RWPE1 (cell line): ENCODE data around the gene ERV3-1.
"Not testable (repeated sequence)": the region's sequence is repeated elsewhere in the genome, so short reads cannot be mapped to it uniquely, and the experiment has no call there.

Source experiments
- CTCF ChIA-PET: fragments of 350-600 bp; sonication (Branson Sonifier 250); formaldehyde crosslinking; extraction: SDS; loops from one replicate; lab custom pipeline; 2021; lab: Yijun Ruan, JAX
- POLR2A ChIA-PET: fragments of 400-600 bp; formaldehyde crosslinking; extraction: SDS; loops from one replicate; lab custom pipeline; 2020; ENCODE audit warnings: antibody characterized with exemption; ENCODE audit not compliant: low non-redundant PET; lab: Yijun Ruan, JAX
- DNase-seq: peaks from one replicate; pipeline ENCODE4 v3.0.0; 2012; ENCODE audit warnings: low spot score
- H3K27ac ChIP-seq: fragments of 450-650 bp; 2 replicates; pipeline ENCODE4 v1.5.1; 2017
- TF ChIP-seq, protein P1 (sequence below): fragments of 450-650 bp; conservative IDR thresholded peaks from 2 replicates; pipeline ENCODE4 v1.5.1; 2017; ENCODE audit warnings: low read depth, mild to moderate bottlenecking

The ERV3-1 gene

DNA sequence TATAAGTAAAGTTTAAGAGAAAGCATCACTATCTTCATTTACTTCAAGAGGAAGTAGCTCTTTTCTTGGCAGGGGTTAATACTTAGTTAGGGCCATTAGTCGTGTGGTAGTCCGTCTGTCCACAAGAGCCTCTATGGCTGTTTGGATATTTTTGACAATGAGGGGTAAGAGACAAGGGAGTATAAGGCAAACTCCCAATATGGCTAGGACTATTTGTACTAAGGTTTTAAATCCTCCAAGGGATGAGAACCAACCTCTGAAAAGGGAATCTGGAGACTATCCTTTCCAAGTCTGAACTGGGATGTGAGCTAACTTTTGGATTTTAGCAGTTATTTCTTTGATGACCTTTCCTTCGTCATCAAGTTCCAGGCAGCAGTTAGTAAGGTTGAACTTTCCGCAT is 15.6 kb downstream of the ERV3-1 start, which contains the start of gene ZNF117:
Gene ZNF117, minus strand, starts transcription at position 101 of the 400 bp plus-strand sequence.
- no peak for DNase-seq
- TF ChIP-seq, protein P1, sequence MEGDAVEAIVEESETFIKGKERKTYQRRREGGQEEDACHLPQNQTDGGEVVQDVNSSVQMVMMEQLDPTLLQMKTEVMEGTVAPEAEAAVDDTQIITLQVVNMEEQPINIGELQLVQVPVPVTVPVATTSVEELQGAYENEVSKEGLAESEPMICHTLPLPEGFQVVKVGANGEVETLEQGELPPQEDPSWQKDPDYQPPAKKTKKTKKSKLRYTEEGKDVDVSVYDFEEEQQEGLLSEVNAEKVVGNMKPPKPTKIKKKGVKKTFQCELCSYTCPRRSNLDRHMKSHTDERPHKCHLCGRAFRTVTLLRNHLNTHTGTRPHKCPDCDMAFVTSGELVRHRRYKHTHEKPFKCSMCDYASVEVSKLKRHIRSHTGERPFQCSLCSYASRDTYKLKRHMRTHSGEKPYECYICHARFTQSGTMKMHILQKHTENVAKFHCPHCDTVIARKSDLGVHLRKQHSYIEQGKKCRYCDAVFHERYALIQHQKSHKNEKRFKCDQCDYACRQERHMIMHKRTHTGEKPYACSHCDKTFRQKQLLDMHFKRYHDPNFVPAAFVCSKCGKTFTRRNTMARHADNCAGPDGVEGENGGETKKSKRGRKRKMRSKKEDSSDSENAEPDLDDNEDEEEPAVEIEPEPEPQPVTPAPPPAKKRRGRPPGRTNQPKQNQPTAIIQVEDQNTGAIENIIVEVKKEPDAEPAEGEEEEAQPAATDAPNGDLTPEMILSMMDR = no peak
- no peak within 1 kb of the TSS for H3K27ac ChIP-seq
- POLR2A ChIA-PET = no interaction called here
- CTCF ChIA-PET = no interaction called here

DNA sequence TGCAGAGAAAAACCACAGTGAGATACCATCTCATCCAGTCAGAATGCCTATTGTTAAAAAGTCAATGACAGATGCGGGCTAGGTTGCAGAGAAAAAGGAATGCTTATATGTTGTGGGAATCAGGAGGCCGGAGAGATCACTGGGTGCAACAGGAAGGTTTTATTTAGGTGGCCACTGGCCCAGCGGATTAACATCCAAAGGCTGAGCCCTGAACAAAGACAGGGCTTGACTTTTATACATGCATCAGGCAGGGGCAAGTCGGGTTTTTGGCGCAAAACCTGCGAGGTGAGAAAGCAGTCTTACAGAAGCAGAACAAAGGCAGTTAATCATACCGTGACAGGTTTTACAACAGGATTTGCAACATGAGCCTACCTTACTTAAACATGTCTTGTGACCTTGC is 16.3 kb downstream of the ERV3-1 start:
- TF ChIP-seq, protein P1 = no peak
- no peak for DNase-seq
- ChIA-PET POLR2A (no interaction called here), CTCF (no interaction called here)
- no peak overlapping the region for H3K27ac ChIP-seq

DNA sequence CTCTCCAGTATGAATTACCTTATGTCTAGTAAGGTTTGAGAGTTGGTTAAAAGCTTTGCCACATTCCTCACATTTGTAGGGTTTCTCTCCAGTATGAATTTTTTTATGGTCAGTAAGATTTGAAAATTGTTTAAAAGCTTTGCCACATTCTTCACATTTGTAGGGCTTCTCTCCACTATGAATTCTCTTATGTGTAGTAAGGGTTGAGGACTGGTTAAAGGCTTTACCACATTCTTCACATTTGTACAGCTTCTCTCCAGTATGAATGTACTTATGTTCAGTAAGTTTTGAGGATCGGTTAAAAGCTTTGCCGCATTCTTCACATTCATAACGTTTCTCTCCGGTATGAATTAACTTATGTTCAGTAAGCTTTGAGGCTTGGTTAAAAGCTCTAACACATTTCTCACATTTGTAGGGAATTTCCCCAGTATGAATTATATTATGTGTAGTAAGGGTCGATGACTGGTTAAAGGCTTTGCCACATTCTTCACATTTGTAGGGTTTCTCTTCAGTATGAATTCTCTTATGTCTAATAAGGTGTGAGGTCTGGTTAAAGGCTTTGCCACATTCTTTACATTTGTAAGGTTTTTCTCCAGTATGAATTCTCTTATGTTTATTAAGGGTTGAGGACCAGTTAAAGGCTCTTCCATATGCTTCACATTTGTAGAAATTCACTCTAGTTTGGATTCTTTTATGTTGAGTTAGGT is 27.8 kb downstream of the ERV3-1 start:
- TF ChIP-seq, protein P1 = no peak
- ChIA-PET POLR2A (no interaction called here), CTCF (interaction anchor here (0.6 kb wide), 1 partner anchor 226 kb away, joined by 3 read pairs; no protein-coding TSS in a partner anchor)
- DNase-seq = no peak
- H3K27ac ChIP-seq = no peak overlapping the region

DNA sequence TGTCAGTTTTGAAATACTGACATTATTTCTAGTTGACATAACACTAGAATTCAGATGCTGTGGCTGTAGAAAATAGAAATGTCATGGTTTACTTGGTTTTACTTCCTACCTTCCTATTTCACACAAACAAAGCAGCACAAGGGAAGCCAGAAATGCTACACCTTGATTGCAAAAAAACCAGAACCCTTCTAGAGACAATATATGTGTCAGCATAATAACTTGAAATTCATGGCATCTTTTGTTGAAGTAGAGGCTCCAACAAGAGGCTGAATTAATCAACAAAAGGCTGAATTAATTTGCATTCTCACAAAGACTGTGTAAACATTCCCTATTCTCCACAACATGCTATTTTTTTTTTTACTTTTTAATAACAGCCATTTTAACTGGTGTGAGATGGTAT is 40.9 kb downstream of the ERV3-1 start:
- no peak for DNase-seq
- H3K27ac ChIP-seq = no peak overlapping the region
- ChIA-PET CTCF (no interaction called here), POLR2A (no interaction called here)
- TF ChIP-seq, protein P1 = no peak

DNA sequence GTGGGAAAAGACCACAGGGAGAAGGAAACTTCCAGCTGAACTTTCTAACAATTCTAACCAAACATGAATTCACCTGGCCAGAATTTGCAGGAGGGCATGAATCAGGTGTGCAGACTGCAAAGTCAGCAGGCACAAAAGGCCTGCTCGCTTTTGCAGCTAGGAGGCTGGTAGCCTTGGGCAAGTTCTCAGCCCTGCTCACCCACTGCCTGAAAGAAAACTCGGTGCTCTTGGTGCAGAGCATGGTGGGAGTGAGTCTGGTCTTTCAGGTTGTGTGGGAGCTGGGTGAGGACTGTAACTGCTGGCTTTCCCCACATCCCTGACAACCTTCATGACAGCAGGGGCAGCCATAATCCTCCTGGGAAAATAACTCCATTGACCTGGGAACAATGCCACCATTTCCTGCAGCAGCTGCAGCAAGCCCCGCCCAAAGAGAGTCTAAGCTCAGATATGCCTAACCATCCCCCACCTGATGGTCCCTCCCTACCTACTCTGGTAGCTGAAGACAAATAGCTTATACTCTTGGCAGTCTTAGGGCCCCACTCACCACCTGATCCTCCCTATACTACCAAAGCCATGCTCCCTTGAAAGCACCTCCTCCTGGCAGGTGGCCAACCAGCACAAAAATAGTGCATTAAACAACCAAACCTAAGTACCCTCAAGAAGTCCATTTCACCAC is 47.3 kb downstream of the ERV3-1 start:
- TF ChIP-seq, protein P1 = no peak
- H3K27ac ChIP-seq = no peak overlapping the region
- DNase-seq = no peak
- POLR2A ChIA-PET = no interaction called here
- CTCF ChIA-PET = no interaction called here

DNA sequence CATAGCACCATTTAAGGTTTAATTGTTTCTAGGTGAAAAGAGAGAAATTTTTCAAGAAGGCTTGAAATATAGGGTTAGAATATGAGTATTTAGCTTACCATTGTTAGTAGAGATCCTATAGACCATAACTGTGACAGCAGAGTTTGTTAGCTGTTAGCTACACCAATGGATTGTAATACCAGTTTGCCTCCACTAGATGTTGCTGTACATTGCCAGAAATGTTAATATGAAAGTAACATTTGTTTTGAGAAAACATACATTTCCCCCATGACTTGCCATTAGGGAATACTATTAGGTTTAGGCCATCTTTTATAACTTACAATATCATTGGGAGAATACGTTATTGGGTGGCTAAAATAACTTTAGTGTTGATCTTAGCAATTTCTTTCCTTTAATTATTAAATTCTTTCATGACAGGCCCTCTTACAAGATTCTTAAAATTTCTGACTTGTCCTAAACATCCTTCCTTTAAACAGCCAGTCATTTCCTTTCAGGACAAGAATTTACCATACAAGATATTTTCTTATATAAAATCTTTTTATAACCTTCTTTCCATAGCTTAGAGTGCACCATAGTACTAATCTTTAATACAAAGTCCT is 55.1 kb downstream of the ERV3-1 start:
- TF ChIP-seq, protein P1 = peak; percentile 91
- ChIA-PET POLR2A (interaction anchor here (0.5 kb wide), 1 partner anchor 270 kb away, joined by 3 read pairs; no protein-coding TSS in a partner anchor), CTCF (interaction anchor here (0.6 to 0.9 kb wide), 6 partner anchors 9 to 1133 kb away, joined by 3 to 4 read pairs (median 3); no protein-coding TSS in a partner anchor)
- DNase-seq = peak; percentile 51
- no peak overlapping the region for H3K27ac ChIP-seq

DNA sequence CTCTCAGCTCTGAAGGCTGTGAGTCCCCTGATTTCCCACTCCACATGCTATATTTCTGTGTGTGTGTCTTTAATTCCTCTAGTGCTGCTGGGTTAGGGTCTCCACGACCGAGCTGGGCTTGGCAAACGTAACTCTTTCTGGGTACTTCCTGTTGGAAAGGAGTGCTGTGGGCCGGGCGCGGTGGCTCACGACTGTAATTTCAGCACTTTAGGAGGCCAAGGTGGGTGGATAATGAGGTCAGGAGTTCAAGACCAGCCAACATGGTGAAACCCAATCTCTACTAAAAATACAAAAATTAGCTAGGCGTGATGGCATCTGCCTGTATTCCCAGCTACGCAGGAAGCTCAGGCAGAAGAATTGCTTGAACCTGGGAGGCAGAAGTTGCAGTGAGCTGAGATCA is 55.8 kb downstream of the ERV3-1 start:
- not testable (repeated sequence) for DNase-seq, H3K27ac ChIP-seq
- POLR2A ChIA-PET = interaction anchor here (0.5 kb wide), 1 partner anchor 271 kb away, joined by 3 read pairs; no protein-coding TSS in a partner anchor
- CTCF ChIA-PET = interaction anchor here (0.9 kb wide), 1 partner anchor 357 kb away, joined by 3 read pairs; no protein-coding TSS in a partner anchor

DNA sequence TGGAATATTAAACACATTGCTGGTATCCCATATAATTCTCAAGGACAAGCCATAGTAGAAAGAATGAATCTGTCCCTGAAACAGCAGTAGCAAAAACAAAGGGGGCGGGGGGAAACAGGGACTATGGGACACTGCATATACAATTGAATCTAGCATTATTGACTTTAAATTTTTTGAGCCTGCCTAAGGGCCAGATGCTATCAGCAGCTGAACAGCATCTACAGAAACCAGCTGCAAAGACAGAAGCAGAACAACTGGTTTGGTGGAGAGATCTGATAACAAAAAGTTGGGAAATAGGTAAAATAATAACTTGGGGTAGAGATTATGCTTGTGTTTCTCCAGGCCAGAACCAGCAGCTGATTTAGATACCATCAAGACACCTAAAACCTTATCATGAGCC is 57.7 kb downstream of the ERV3-1 start:
- CTCF ChIA-PET, POLR2A ChIA-PET: not testable (repeated sequence)

More for the DNA sequence above, 57.7 kb downstream of the ERV3-1 start:
- not testable (repeated sequence) for H3K27ac ChIP-seq, DNase-seq
